Stimulated activated CD8-positive, alpha-beta memory T cell treated with anti-CD3 and anti-CD28 coated beads, Interleukin-4, amount 100 ng/mL, for 1 hour (primary cell): Measurements from ENCODE around the gene OR3A2.
"Not testable (repeated sequence)": the region's sequence is repeated elsewhere in the genome, so short reads cannot be mapped to it uniquely, and the experiment has no call there.

ENCODE experiments used
- DNase-seq, 2 donors: peaks; one replicate each; pipeline ENCODE4 v3.0.0-alpha.2; 2020; ENCODE audit warnings: low read depth in 2 of 2, low spot score in 1 of 2

The OR3A2 gene

GRCh38 chr17:3295632-3296031, 90.5 kb downstream of the OR3A2 start:
- no peak for DNase-seq

- not testable (repeated sequence) for DNase-seq
Measured at GRCh38 chr17:3293548-3293947, 92.6 kb downstream of the OR3A2 start.

- DNase-seq, result no peak
Measured at GRCh38 chr17:3282901-3283300, 103.2 kb downstream of the OR3A2 start.

GRCh38 chr17:3276126-3276525, 110.0 kb downstream of the OR3A2 start:
- DNase-seq, result no peak

- DNase-seq, result no peak
Measured at GRCh38 chr17:3271072-3271848, 114.8 kb downstream of the OR3A2 start.

- DNase-seq, result no peak
Measured at GRCh38 chr17:3260600-3260999, 125.5 kb downstream of the OR3A2 start.

- no peak for DNase-seq
Measured at GRCh38 chr17:3260163-3260562, 125.9 kb downstream of the OR3A2 start.

GRCh38 chr17:3256575-3256974, 129.5 kb downstream of the OR3A2 start:
- no peak for DNase-seq

- DNase-seq, result not testable (repeated sequence)
Measured at GRCh38 chr17:3249013-3249412, 137.1 kb downstream of the OR3A2 start.

- not testable (repeated sequence) for DNase-seq
Measured at GRCh38 chr17:3244841-3245240, 141.3 kb downstream of the OR3A2 start.

- DNase-seq, result not testable (repeated sequence)
Measured at GRCh38 chr17:3241044-3241443, 145.1 kb downstream of the OR3A2 start.

GRCh38 chr17:3238685-3239084, 147.4 kb downstream of the OR3A2 start:
- DNase-seq, result not testable (repeated sequence)

GRCh38 chr17:3232300-3232699, 153.8 kb downstream of the OR3A2 start:
- DNase-seq, result not testable (repeated sequence)
